Lower leg skin (tissue), 4 donors: ENCODE data around the gene CLEC2L. TPM values are rescaled to one million over a fixed set of nuclear protein-coding genes. Genes with fewer than 3 reads are reported as not detected.

Source experiments
- DNase-seq, 2 donors: peaks; one replicate each; pipeline ENCODE4 v3.0.0-alpha.2; 2019; ENCODE audit warnings: low spot score in 2 of 2
- H3K4me3 ChIP-seq: fragments of 200-600 bp; sonication (generic); 2 replicates; pipeline ENCODE4 v1.5.1; 2017; ENCODE audit warnings: mild to moderate bottlenecking, low read depth; ENCODE audit not compliant: poor library complexity, severe bottlenecking
- CTCF ChIP-seq, 3 donors: fragments of 450-650 bp; IDR thresholded peaks; one replicate each; pipeline ENCODE4 v1.5.1; 2016; ENCODE audit warnings: antibody characterized with exemption in 3 of 3, mild to moderate bottlenecking in 3 of 3, moderate library complexity in 2 of 3
- POLR2A ChIP-seq, 2 donors: fragments of 450-650 bp; IDR thresholded peaks; one replicate each; pipeline ENCODE4 v1.6.1; 2016 to 2017; ENCODE audit warnings: antibody characterized with exemption in 2 of 2, mild to moderate bottlenecking in 1 of 2, moderate library complexity in 1 of 2
- WGBS, 2 donors: methylation state at CpG; one replicate each; pipeline ENCODE4 v1.1.5; 2018; 5-methylcytosine and 5-hydroxymethylcytosine counted together
- intact Hi-C: fragments of 100-400 bp; cut with DNase I; formaldehyde crosslinking; loops from one replicate; pipeline ENCODE4 v1.15.0; 2023; ENCODE audit warnings: low total_unique reads
- total RNA-seq, 4 donors: library from RNA; depleted of rRNA; stranded (reverse); fragments of >200 nt; gene quantifications; one replicate each; pipeline ENCODE4 v1.1.0, GENCODE V29; 2016

The CLEC2L gene
- total RNA-seq, 4 donors from 2014 or later, result not detected

- 88 to 92% methylated on average over 1 of the region's 1 CpG for WGBS, 2 donors
- TF ChIP-seq POLR2A (IDR thresholded peaks at IDR 0.05) (no peak), CTCF (IDR thresholded peaks at IDR 0.05) (no peak)
- no peak overlapping the region for H3K4me3 ChIP-seq
- DNase-seq, result no peak
- intact Hi-C loops, result no loop called here
Measured at GRCh38 chr7:139531094-139531493, 7.6 kb downstream of the CLEC2L start.

- intact Hi-C loops, result no loop called here
- WGBS, 2 donors, result 83 to 87% methylated on average over 6 of the region's 6 CpGs
- TF ChIP-seq CTCF (IDR thresholded peaks at IDR 0.05) (no peak), POLR2A (IDR thresholded peaks at IDR 0.05) (no peak)
- no peak overlapping the region for H3K4me3 ChIP-seq
- no peak for DNase-seq
Measured at GRCh38 chr7:139532636-139533155, 9.2 kb downstream of the CLEC2L start.

GRCh38 chr7:139534096-139534495, 10.6 kb downstream of the CLEC2L start:
- intact Hi-C loops, result no loop called here
- no peak overlapping the region for H3K4me3 ChIP-seq
- 84 to 87% methylated on average over 9 of the region's 9 CpGs for WGBS, 2 donors
- no peak for DNase-seq
- TF ChIP-seq CTCF (IDR thresholded peaks at IDR 0.05) (no peak), POLR2A (IDR thresholded peaks at IDR 0.05) (no peak)

GRCh38 chr7:139534966-139535651, 11.6 kb downstream of the CLEC2L start:
- intact Hi-C loops, result no loop called here
- no peak for DNase-seq
- WGBS, 2 donors, result 72 to 73% methylated on average over 7 of the region's 7 CpGs
- no peak overlapping the region for H3K4me3 ChIP-seq
- TF ChIP-seq POLR2A (IDR thresholded peaks at IDR 0.05) (no peak), CTCF (IDR thresholded peaks at IDR 0.05) (no peak)

- no peak overlapping the region for H3K4me3 ChIP-seq
- DNase-seq, result no peak
- intact Hi-C loops, result no loop called here
- WGBS, 2 donors, result 92 to 93% methylated on average over 8 of the region's 8 CpGs
- TF ChIP-seq POLR2A (IDR thresholded peaks at IDR 0.05) (no peak), CTCF (IDR thresholded peaks at IDR 0.05) (no peak)
Measured at GRCh38 chr7:139536152-139536551, 12.7 kb downstream of the CLEC2L start.
